GM18858 (cell line): Measurements from ENCODE around the gene CRYGA.
A peak's percentile ranks its signal among the peaks of the same experiment; 100 is the strongest.

Experiments used
- ATAC-seq: cut with Tn5 transposase; IDR thresholded peaks from one replicate; pipeline ENCODE4 v1.9.1; 2021; ENCODE audit not compliant: unreplicated experiment

CRYGA gene, protein sequence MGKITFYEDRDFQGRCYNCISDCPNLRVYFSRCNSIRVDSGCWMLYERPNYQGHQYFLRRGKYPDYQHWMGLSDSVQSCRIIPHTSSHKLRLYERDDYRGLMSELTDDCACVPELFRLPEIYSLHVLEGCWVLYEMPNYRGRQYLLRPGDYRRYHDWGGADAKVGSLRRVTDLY

DNA sequence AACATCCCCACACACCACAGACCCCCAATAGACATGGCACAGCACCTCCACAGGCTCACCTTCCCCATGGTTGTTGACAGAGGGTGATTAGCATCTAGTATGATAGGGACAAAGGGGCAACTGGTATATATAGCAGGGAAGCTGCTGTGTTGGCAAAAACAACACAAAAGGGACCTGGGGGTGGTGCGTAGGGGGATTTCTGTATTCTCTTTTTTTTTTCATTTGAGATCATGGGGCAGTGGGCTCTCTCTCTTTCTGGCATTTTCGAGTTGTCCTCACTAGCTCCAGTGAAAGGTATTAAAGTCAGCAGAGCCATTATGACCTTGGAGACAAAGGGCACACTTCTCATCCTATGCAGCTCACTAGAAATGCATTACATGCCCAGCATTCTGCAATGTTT lies at the start of gene CRYGA:
Gene CRYGA, minus strand, starts transcription at position 101 of the 400 bp plus-strand sequence. Its CDS starts 33 bp downstream, at position 68.
- no peak for ATAC-seq

DNA sequence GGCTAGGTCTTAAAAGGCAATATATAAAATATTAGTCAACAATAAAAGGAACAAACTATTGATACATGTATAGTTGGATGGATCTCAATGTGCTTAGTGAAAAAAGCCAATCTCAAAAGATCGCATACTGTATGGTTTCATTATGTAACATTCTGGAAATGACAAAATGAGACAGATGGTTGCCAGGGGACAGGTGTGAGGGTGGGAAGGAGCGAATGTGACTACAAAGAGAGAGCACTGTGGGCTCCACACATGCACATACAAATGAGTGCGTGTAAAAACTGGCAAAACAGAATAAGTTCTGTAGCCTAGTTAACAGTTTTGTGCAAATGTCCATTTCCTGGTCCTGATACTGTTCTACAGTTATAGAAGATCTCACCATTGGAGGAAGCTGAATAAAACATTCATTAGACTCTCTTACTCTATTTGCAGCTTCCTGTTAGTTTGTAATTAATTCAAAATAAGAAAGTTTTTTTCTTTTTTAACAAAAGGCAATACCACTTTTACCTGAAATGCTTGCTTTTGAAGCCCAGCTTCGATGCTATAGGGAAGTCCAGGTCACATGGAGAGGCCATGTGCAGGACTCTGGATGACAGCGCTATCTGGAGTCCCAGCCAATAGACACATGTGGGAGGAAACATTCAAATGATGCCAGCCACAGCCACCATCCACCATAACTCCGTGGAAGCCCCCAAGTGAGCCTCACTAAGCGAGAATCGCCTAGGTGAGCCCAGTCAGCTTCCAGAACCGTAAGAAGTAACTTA lies 47.5 kb upstream of the CRYGA start:
- ATAC-seq, result no peak

DNA sequence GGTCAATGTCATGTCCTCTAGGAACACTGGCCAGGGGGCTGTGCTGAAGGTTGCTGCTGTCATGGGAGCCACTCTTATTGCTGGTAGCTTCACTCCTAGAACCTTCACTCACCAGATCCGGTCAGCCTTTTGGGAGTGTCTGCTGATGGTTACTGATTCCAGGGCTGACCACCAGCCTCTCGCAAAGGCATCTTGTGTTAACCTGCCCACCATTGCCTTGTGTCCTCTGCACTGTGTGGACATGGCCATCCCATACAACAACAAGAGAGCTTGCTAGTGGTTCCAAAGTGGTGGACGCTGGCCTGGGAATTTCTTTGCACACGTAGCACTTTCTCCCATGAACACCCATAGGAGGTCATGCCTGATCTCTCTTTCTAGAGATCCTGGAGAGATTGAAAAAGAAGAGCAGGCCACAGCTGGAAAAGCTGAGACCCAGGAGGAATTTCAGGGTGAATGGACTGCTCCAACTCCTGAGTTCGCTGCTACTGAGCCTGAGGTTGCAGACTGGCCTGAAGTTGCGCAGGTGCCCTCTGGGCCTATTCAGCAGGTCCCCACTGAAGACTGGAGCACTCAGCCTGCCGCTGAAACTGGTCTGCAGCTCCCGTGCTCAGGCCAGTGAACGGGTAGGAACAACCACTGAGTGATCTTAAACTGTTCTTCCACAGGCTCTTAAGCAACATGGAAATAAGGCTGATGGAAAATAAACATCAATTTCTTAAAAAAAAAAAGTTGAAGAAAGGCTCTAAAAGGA lies 45.1 kb upstream of the CRYGA start:
- ATAC-seq, result no peak

DNA sequence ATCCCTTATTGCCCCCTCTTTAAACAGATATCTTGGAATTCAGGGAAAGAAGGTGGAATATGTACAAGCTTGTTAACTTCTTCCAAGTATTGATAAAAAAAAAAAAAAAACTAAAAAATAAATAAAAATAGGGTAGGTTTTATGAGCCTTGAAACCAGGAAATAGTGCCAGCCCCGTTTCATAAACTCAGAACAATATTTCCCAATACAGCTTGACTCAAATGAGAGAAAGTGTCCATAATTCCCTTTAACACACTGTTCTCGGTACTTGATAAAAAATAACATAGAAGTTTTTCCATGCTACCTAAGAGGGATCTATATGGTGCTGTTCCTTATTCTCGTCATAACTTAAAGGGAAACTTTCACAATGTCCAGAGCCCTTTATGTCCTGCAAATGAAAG lies 44.4 kb upstream of the CRYGA start:
- no peak for ATAC-seq

DNA sequence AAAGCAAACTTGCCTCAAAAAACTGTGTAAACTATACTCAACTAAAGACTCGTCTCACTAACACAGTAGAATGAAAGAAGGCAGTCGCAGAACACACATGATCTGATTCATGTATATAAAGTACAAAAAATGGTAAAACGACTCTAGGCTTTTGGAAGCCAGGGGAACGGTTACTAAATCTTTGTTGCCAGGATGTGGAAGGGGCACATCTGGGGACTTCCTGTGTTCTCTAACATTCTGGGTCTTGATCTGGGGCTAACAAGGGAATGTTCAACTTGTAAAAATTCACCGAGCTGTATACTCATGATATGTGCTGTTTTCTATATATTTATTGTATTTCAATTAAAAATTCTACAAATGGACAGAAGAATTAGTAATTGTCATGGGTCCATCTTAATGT lies 40.8 kb upstream of the CRYGA start:
- ATAC-seq, result no peak

DNA sequence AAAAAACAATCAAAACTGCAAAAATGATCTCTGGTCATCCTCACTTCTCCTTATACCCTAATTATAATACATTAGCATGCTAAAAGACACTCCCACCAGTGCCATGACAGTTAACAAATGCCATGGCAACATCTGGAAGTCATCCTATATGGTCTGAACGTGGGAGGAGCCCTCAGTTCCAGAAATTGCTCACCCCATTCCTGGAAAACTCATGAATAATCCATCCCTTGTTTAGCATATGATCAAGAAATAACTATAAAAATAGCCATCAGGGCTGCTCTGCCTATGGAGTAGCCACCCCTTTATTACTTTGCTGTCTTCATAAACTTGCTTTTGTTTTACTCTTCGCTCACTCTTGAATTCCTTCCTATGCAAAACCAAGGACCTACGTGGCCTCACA lies 32.1 kb upstream of the CRYGA start:
- ATAC-seq, result no peak

DNA sequence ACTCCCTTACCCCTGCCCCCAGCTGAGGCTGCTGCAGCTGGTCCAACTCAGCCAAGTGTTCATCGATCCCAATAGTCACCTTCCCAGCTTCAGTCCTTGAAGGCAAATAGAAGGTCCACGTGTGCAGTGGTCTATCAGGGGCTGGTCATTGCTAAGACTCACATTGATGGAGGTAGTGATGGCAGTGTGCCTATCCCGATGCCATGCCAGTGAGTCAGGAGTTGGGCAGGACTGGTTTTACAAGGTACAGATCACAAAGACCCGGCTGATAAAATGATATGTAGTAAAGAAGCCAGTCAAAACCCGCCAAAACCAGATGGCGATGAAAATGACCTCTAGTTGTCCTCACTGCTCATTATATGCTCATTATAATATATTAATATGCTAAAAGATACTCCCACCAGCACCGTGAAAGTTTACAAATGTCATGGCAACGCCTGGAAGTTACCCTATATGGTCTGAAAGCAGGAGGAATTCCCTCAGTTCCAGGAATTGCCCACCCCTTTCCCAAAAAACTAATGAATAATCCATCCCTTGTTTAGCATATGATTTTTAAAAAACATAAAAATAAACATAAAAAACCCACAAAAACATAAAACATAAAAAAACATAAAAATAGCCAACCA lies 29.3 kb upstream of the CRYGA start:
- ATAC-seq, result no peak

DNA sequence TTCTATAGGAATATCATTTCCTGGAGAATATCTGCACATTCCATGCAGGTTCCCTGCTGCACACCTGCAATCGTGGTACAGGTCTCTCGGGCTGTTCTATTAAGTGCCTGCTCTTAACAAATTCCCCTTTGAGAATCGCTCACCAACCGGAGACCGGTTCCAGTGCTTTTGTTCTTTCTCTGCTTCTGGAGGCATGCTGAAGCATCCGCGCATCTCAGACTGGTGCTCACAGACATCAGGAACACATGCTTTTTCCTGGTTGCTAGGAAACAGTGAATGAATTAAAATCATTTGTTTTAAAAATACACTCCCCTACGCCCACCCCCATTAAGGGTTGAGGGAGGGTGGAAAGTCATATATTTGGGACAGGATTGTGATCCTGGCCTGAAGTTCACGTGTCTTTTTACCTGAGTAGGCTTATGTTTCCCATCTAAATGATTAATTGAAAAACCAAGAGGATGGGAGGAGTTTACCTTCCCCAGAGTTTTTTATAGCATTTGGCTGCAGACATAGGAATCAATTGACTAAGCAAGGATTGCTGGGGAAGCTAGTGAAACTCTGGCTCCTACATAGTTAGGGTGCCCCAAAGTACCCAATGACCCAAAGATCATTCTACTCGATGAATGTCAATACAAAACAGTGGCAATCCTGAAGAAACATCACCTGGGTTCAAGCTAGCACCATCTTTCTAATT lies 26.6 kb upstream of the CRYGA start, which contains the start of gene C2orf80:
Gene C2orf80, minus strand, starts transcription at position 221 of the 694 bp plus-strand sequence. CDS start 3,044 bp downstream, outside the sequence.
- no peak for ATAC-seq

DNA sequence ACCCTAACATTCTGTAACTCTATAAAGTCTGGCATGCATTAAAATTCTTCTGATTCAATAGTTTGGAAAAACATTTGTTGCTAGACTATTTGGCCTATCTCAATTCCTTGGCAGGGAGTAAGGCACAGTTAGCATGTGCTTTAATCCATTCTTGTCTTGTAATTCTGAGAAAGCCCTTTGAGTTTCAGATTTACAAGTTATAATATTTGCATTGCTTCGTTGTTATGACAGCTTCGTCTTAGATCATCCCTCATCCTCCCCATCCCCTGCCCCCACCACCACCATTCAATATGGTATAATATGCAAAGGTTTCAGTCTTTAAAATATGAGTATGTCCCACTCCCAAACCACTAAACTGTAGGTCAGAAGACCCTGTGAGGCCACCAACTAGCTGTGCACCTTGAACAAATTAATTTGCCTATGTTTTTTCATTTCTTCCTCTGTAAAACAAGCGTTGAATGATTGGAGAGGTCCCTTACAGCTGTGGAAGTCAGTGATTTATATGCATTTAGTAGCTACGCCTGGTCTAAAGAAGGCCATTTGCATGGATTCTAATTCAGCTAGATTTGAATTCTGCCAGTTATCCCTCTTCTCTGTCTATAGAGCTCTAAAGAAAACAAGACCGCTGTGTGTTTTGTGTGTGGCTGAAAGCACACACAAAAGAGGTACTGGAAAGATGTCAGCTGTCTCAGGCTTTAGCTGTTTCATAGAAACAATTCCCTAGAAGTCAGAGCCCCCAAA lies 25.9 kb upstream of the CRYGA start:
- no peak for ATAC-seq

DNA sequence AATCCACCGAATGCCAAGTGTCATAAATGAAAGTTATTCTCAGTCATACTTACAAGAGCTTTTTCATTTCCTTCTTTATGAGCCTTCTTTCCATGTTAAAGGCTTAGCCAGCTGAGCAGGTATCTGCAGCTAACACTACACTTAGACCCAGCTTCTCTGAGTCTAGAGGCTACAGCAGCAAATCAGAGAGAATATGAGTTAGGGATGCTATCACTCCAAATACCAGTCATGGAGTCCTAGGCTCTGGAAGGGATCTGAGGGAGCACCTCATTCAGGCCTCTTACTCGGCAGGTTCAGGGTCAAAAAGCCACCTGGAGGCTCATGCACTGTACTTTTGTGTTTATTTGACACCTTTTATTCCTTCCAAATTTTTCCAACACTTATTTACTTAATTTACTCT lies 23.5 kb upstream of the CRYGA start:
- no peak for ATAC-seq

DNA sequence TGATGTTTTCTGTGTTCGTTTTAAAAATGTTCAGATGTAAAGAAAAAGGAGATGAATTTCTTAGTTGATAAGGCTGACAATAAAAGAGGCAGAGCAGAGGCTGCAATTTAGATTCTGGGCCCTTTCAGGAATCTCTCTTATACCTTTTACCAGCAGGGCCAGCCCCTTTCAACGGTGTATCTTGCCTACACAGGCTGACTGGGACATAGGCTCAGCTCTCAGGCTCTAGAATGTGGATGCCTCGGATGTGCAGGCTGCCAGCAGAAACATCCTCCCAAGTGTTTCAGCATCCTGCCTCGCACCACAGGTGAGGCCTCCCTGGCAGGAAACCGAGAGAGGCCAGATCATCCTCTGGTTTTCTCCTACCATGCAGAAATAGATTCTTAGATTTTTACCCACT lies 23.1 kb upstream of the CRYGA start:
- no peak for ATAC-seq

DNA sequence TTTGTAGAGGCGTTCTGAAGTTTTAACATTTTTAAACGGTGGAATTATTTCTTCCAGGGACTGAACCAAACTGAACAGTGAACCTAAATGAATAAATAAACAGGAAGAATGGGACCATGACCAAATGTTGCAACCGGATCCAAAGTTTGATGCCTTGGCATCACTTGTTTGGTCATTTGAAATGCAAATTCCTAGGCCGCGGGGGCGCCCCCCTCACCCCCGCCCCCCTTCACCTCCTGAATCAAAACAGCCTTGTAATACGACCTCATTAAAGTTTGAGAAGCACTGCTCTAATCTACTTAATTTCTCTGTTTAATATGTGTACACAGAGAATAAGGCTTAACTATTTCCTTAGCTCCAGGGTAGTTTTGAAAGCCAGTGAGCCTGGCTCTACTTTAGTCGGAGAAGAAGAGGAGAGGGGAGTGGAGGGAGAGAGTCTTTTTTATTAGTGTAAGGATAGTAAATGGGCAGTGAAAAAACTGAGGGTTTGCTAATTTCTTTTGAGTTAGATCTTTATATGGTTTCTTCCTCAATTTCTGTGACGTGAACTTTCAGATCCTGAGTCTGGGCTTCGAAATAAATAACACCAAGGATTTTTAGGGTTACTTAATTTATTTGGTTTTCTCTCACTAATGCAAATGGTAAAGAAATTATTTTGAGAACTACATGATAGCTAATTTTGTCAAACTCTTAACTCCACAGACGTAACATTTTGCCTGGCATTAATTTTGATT lies 20.8 kb upstream of the CRYGA start:
- ATAC-seq, result no peak

DNA sequence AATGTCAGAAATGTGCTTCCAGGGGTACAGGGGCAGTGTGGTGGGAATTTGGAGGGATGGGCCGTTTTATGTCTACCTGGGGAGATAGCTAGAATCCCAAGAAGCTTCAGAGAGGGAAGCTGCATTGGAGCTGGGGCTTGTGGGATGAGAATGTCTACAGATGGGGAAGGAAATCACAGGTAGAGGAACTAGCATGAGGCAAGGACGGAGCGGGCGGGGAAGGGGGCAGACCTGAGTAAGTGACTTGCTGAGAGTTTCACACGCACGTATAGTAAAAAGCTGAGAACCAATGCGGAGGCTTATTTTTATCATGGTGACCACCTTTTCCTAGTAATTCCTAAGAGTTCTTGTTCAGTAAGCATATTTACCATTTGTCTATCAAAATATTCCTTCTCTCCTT lies 20.1 kb upstream of the CRYGA start:
- no peak for ATAC-seq

DNA sequence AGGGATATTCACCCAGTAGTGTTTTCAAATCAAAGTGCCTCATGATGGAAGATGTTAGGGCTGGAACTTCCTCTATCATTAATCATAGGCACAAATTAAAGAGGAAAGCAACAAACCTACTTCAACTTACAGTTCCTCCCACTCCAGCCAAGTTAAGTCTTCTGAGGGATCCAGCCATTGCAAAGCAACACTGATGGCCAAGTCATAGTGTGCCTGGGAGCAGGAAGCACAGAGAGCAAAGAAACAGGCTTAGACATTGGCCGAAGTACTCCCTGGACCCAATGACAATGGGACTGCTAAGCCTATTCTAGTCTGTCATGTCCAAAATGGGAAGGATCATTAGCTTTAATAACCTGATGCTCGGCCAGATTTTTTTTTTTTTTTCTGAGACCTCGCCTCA lies 19.4 kb upstream of the CRYGA start:
- ATAC-seq, result no peak

DNA sequence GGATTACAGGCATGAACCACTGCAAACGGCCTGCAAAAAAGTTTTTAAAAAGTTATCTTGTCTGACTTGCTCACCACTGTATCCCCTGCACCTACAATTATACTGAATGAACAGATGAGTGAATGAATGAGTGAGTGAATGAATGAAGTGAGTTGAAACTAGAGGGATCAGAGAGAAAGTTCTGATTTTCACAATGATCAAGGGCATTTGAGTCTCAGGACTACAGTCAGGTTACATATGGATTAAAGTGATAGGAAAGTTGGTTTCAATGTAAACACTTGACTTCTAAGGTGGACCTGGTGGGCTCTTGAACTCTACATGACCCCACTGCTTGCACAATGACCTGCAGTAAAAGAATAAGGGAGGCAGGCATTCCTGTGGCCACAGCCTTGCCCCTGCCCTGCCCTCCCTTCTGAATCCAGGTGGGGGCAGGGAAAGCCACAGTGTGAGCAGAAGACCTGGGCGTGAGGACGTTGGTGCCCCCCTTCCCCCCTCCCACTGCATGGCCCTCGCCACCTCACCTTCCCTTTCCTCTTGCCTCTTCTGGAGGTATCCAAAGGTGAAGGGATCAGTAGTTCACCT lies 15.7 kb upstream of the CRYGA start:
- no peak for ATAC-seq

DNA sequence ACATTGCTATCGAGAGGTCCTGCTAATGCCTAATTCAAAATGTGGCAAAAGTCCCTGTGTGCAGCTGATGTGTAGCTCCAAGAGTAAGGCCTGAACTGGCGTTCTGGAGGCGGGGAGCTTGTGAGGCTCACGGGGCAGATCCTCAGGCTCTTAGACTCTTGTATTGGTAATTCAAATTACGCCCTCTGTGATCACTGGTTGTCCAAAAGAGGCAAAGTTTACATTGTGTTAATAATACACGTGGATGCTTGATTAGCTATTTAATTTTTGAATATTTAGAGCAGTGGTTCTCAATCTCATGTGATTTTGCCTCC lies 12.4 kb upstream of the CRYGA start:
- no peak for ATAC-seq

DNA sequence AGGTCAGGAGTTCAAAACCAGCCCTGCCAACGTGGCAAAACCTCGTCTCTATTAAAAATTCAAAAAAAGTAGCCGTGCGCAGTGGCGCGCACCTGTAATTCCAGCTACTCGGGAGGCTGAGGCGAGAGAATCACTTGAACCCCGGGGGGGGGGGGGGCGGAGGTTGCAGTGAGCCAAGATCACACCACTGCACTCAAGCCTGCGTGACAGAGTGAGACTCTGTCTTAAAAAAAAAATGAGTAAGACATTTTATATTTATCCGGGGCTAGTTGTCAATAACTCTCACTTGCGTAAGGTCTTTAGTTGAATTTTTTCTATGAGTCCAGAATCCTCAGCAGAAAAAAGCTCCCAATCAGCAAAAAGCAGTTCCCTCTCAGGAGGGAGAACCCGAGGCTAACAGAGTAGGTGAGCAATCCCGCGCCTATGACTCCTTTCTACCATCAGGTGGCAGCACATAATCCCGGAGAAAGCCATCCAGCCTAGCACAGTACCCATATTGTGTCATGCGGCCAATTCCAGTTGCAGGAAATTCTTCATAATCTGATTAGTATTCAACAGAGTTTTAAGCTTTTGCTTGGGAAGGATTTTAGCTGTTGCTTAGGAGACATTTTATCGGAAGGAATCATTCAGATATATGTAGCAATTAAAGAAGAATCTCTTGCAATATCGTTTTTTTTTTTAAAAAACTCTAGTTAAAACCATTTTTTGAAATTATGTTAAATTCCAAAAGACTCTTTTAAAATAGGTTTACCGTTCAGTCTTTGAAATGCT lies 11.9 kb upstream of the CRYGA start:
- peak; percentile 99 for ATAC-seq

DNA sequence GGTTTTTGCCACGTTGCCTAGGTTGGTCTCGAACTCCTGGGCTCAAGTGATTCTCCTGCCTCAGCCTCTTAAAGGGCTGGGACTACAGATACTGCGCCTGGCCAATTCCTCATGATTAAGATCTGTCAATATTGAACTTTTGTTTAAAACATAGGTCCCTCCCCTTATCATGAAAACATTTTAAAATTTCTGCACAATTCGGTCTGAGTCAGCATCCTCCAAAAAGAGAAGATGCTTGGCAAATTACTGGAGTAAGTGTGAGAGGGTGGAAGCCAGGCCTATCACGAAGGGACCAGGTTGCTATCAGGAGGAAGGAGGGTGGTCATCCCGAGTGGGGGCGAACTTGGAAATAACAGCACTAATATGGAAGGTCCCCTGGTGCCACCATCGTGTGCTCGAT lies 10.8 kb upstream of the CRYGA start:
- no peak for ATAC-seq

DNA sequence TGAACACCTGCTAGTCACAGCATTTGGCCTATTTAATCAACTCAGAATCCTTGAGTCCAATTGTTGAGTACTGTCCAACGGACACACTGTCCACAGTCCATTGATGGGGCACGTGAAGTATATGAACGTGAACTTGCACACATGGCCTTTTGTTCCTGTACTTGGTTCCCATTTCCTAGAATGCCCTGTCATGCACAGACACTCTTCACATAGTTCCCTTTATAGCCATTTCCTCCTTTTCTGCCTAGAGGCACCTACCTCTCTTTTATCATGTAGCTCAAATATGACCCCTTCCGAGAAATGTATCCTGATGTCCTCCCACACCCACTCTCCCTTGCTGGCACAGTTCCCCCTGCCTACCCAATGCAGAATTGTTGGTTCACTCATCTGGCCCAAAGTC lies 8.7 kb upstream of the CRYGA start:
- no peak for ATAC-seq
